ENCODE results near the gene HFE. TPM values are rescaled to one million over a fixed set of nuclear protein-coding genes. Genes with fewer than 3 reads are reported as not detected.
"Not testable (repeated sequence)": the region's sequence is repeated elsewhere in the genome, so short reads cannot be mapped to it uniquely, and the experiment has no call there.

The HFE gene
- total RNA-seq, 2 donors from 2014 or later = 11.1 to 11.8 TPM

DNA sequence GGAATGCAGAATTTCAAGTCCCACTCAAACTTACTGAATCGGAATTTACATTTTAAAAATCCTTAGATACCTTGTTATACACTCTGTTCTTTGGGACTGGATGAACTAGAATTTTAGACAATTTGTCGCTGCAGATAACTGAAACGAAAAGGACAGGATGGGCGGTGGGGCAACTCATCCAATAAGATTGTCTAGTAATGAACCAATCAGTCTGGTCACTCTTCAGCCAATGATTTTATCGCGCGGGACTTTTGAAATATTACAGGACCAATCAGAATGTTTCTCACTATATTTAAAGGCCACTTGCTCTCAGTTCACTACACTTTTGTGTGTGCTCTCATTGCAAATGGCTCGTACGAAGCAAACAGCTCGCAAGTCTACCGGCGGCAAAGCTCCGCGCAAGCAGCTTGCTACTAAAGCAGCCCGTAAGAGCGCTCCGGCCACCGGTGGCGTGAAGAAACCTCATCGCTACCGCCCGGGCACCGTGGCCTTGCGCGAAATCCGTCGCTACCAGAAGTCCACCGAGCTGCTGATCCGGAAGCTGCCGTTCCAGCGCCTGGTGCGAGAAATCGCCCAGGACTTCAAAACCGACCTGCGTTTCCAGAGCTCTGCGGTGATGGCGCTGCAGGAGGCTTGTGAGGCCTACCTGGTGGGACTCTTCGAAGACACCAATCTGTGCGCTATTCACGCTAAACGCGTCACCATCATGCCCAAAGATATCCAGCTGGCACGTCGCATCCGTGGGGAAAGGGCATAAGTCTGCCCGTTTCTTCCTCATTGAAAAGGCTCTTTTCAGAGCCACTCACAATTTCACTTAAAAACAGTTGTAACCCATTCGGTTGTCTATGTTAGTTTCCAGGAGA, 41.9 kb upstream of the HFE start:
- TF ChIP-seq, protein P1, sequence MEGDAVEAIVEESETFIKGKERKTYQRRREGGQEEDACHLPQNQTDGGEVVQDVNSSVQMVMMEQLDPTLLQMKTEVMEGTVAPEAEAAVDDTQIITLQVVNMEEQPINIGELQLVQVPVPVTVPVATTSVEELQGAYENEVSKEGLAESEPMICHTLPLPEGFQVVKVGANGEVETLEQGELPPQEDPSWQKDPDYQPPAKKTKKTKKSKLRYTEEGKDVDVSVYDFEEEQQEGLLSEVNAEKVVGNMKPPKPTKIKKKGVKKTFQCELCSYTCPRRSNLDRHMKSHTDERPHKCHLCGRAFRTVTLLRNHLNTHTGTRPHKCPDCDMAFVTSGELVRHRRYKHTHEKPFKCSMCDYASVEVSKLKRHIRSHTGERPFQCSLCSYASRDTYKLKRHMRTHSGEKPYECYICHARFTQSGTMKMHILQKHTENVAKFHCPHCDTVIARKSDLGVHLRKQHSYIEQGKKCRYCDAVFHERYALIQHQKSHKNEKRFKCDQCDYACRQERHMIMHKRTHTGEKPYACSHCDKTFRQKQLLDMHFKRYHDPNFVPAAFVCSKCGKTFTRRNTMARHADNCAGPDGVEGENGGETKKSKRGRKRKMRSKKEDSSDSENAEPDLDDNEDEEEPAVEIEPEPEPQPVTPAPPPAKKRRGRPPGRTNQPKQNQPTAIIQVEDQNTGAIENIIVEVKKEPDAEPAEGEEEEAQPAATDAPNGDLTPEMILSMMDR (IDR thresholded peaks at IDR 0.05) = no peak
- Histone ChIP-seq H3K4me3 (peak overlapping the region; percentile 43), H3K9me3 (no peaks in the 10 kb centered on the region), H3K27me3 (no peaks in the 10 kb centered on the region), H3K9ac (ENCODE audit: low read depth in 2 of 2, low read length in 2 of 2) (peak overlapping the region; percentile 37 to 87), H3K4me1 (no peaks in the 10 kb centered on the region), H3K36me3 (no peaks in the 10 kb centered on the region), H3K27ac (peak overlapping the region; percentile 90)
- intact Hi-C loops (cut with DNase I) = no loop called here
- peak; percentile 93 for DNase-seq

DNA sequence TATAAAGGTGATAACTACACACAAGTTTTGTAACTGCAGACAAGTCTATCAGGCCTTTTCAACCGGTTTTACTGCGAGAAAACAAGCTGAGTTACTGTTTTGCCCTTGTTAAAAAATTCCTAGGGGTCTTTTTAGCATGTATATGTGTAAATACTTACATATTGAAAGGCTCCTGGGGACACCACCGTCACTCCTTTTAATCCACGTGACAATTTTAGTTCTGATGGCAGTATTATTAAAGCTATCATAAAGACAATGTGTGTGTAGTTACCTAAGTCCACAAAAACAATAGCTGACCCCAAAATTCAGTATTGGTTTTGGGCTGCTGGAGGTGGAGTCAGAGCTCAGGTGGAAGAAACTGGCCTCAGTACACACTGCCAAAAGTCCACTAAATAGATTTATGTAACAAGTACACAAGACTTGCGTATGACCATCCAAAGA, 41.3 kb upstream of the HFE start:
- no peak for DNase-seq
- H3K9ac ChIP-seq (ENCODE audit: low read depth in 2 of 2, low read length in 2 of 2) = peak overlapping the region; percentile 37 to 87
- no peaks in the 10 kb centered on the region for H3K27me3 ChIP-seq
- peak overlapping the region; percentile 90 for H3K27ac ChIP-seq
- H3K4me3 ChIP-seq = peak overlapping the region; percentile 43
- H3K4me1 ChIP-seq = no peaks in the 10 kb centered on the region
- TF ChIP-seq, protein P1 (IDR thresholded peaks at IDR 0.05) = no peak
- no peaks in the 10 kb centered on the region for H3K36me3 ChIP-seq
- H3K9me3 ChIP-seq = no peaks in the 10 kb centered on the region
- intact Hi-C loops (cut with DNase I) = no loop called here

DNA sequence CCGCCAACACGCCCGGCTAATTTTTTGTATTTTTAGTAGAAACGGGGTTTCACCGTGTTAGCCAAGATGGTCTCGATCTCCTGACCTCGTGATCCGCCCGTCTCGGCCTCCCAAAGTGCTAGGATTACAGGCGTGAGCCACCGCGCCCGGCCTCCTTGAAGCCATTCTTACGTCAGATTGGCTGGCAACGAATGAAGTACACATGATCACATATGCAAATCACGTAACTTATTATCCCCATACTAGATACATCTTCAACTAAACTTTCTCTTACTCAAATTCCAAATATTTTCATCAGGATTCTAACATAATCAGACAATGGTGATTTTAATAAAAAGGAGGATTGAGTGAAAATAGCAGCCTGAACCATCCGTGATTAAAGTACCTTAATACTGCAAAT, 39.9 kb upstream of the HFE start:
- H3K9me3 ChIP-seq; H3K4me1 ChIP-seq; H3K9ac ChIP-seq (ENCODE audit: low read depth in 2 of 2, low read length in 2 of 2); H3K36me3 ChIP-seq; intact Hi-C loops (cut with DNase I); H3K27ac ChIP-seq; H3K4me3 ChIP-seq; H3K27me3 ChIP-seq; DNase-seq: not testable (repeated sequence)

DNA sequence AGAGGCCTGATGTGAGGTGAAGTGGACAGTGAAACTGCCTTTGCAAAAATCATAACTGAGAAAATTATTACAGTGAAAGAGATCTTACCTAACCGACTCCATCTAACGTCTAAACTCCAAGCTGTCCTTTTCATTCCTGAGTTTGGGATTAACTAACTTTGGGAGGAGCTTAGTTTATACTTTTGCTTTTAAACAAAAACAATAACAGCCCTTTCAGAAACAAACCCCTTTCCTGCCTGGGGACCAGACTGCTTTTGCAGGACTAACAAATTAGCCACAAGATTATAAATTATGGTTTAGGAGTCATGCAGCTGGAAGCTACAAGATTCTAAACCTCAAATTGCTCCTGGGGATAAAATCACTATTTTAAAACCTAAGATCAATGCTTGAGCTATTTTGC, 38.6 kb upstream of the HFE start:
- no peak overlapping the region for H3K4me3 ChIP-seq
- no peaks in the 10 kb centered on the region for H3K36me3 ChIP-seq
- H3K9ac ChIP-seq (ENCODE audit: low read depth in 2 of 2, low read length in 2 of 2) = no peak overlapping the region
- no peak for DNase-seq
- intact Hi-C loops (cut with DNase I) = no loop called here
- H3K27ac ChIP-seq = no peak overlapping the region
- H3K4me1 ChIP-seq = peaks cover under 1% of the 10 kb centered on the region
- no peaks in the 10 kb centered on the region for H3K9me3 ChIP-seq
- TF ChIP-seq, protein P1 (IDR thresholded peaks at IDR 0.05) = no peak
- H3K27me3 ChIP-seq = no peaks in the 10 kb centered on the region

DNA sequence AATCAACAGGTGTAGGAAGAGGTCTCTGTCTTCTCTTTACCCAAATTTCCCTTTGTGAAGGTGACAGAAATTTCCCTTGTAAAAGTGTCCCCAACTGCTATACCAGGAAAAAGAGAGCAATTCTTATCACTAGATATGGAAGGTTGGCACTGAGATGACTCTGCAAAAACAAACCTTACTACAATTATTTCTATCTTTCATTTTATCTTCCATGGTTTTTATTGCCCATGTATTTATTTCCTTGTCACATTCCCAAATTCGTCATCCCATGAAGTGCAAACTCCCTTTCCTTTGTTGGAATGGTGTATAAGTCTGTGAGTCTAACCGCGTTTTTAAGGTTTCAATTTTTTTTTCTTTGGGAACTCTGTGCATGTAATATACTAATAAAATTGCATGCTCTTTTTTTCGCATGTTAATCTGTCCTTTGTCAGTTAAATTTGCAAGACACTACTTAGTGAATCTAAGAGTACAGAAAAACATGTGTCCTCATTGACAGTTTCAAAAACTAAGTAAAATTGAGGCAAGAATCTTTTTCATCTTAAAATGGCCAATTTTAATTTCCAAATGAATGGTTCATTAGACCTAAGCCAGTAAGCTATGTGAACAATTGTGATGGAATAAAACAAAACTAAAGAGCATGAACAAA, 35.4 kb upstream of the HFE start:
- Histone ChIP-seq H3K9ac (ENCODE audit: low read depth in 2 of 2, low read length in 2 of 2) (no peak overlapping the region), H3K27me3 (no peaks in the 10 kb centered on the region), H3K36me3 (no peaks in the 10 kb centered on the region), H3K27ac (no peak overlapping the region), H3K4me3 (no peak overlapping the region), H3K9me3 (no peaks in the 10 kb centered on the region), H3K4me1 (peaks cover 5% of the 10 kb centered on the region)
- intact Hi-C loops (cut with DNase I) = no loop called here
- no peak for DNase-seq
- TF ChIP-seq, protein P1 (IDR thresholded peaks at IDR 0.05) = no peak

DNA sequence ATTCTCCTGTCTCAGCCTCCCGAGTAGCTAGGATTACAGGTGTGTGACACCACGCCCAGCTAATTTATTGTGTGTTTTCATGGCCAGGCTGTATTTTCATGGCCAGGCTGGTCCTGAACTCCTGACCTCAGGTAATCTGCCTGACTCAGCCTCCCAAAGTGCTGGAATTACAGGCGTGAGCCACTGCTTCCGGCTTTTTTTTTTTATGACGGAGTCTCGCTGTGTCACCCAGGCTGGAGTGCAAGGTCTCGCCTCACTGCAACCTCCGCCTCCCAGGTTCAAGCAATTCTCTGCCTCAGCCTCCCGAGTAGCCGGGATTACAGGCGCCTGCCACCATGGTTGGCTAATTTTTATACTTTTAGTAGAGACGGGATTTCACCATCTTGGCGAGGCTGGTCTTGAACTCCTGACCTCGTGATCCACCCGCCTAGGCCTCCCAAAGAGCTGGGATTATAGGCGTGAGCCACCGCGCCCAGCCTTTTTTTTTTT, 34.4 kb upstream of the HFE start:
- H3K27me3 ChIP-seq; H3K4me3 ChIP-seq; H3K4me1 ChIP-seq; H3K27ac ChIP-seq; H3K9ac ChIP-seq (ENCODE audit: low read depth in 2 of 2, low read length in 2 of 2); H3K9me3 ChIP-seq; intact Hi-C loops (cut with DNase I); H3K36me3 ChIP-seq: not testable (repeated sequence)
- DNase-seq = peak; percentile 45
